ENCODE results near the gene MTRF1.

MTRF1 gene

DNA sequence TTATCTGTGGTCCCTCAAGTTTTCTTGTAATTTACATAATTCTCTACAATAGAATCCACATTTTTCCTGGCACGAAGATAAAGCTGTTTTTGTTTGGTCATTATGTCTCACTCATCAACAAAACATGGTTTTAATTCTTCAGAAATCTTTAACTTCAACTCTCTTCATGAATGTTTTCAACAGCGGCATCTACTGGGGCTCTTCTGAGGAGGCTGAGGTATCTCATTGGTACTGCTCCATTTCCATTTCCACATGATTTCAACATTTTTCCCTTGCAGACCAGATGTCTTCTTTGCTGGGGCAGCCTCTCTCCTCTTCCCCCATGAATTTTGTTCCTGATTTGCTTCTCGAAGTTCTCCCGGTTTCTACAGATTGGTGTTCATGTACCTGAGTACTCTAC lies 63.2 kb downstream of the MTRF1 start:
- no peaks in the 10 kb centered on the region for H3K36me3 ChIP-seq (ENCODE audit: control insufficient read depth, insufficient read depth, low read length)
- H3K4me1 ChIP-seq (ENCODE audit: control insufficient read depth, insufficient read depth, low read length, poor library complexity, severe bottlenecking), result no peaks in the 10 kb centered on the region
- H3K9me3 ChIP-seq (ENCODE audit: control insufficient read depth, low read length), result no peaks in the 10 kb centered on the region
- DNase-seq, result no peak
- H3K27me3 ChIP-seq (replicated peaks; ENCODE audit: control insufficient read depth, insufficient read depth, low read length, poor library complexity, severe bottlenecking), result no peaks in the 10 kb centered on the region
- H3K27ac ChIP-seq (ENCODE audit: insufficient read depth, low read length, poor library complexity, severe bottlenecking), result no peak overlapping the region
- H3K4me3 ChIP-seq (ENCODE audit: insufficient read depth, low read depth, low read length, poor library complexity, severe bottlenecking), result no peak overlapping the region

DNA sequence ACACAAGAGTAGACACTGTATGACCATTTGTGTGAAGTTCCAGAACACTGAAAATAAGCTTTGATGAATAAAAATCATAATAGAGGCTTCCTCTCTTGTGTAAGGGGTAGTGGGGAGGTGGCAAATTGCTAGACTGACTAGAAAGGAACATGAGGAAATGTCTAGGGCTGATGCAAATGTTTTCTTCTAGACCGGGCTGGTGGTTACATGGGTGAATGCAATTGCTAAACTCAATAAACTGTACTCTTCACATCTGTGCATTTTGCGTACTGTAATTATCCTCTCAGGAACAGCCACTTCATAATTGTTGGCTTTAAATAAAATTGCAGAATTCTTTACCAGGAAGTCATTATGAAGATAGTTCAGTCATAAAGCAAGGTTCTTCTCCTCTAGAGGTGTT lies 63.9 kb downstream of the MTRF1 start:
- Histone ChIP-seq H3K4me1 (ENCODE audit: control insufficient read depth, insufficient read depth, low read length, poor library complexity, severe bottlenecking) (no peaks in the 10 kb centered on the region), H3K27ac (ENCODE audit: insufficient read depth, low read length, poor library complexity, severe bottlenecking) (no peak overlapping the region), H3K4me3 (ENCODE audit: insufficient read depth, low read depth, low read length, poor library complexity, severe bottlenecking) (no peak overlapping the region), H3K27me3 (replicated peaks; ENCODE audit: control insufficient read depth, insufficient read depth, low read length, poor library complexity, severe bottlenecking) (no peaks in the 10 kb centered on the region), H3K9me3 (ENCODE audit: control insufficient read depth, low read length) (no peaks in the 10 kb centered on the region), H3K36me3 (ENCODE audit: control insufficient read depth, insufficient read depth, low read length) (no peaks in the 10 kb centered on the region)
- no peak for DNase-seq

DNA sequence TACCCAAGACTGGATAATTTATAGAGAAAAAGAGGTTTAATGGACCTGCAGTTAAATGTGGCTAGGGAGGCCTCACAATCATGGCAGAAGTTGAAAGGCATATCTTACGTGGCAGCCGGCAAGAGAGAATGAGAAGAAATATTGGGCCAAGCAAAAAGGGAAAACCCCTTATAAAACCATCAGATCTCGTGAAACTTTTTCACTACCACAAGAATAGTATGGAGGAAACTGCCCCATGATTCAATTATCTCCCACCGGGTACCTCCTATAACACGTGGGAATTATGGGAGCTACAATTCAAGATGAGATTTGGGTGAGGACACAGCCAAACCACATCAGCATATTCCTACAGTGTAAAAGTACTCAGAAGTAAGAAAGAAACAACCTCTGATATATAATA lies 64.3 kb downstream of the MTRF1 start:
- no peak for DNase-seq

DNA sequence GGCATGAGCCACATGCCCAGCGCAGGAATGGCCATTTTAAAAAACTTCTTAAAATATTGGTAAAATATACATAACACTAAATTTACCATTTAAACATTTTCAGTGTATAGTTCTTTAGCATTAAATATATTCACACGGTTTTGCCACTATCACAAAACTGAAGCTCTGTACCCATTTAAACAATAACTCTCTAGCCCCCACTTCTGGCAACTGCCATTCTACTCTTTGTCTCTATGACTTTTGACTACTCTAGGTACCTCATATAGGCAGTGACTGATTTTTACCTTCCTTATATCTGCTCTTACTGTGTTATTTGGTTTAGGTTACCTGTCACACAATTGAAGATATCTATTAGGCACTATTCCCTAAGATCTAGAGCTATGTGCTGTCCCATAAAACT lies 66.8 kb downstream of the MTRF1 start:
- H3K36me3 ChIP-seq (ENCODE audit: control insufficient read depth, insufficient read depth, low read length), result no peaks in the 10 kb centered on the region
- no peaks in the 10 kb centered on the region for H3K27me3 ChIP-seq (replicated peaks; ENCODE audit: control insufficient read depth, insufficient read depth, low read length, poor library complexity, severe bottlenecking)
- DNase-seq, result no peak
- no peak overlapping the region for H3K27ac ChIP-seq (ENCODE audit: insufficient read depth, low read length, poor library complexity, severe bottlenecking)
- no peak overlapping the region for H3K4me3 ChIP-seq (ENCODE audit: insufficient read depth, low read depth, low read length, poor library complexity, severe bottlenecking)
- H3K4me1 ChIP-seq (ENCODE audit: control insufficient read depth, insufficient read depth, low read length, poor library complexity, severe bottlenecking), result peaks cover 7% of the 10 kb centered on the region
- H3K9me3 ChIP-seq (ENCODE audit: control insufficient read depth, low read length), result no peaks in the 10 kb centered on the region

More for the DNA sequence above, 64.3 kb downstream of the MTRF1 start:
- H3K9me3 ChIP-seq (ENCODE audit: control insufficient read depth, low read length), result no peaks in the 10 kb centered on the region
- no peaks in the 10 kb centered on the region for H3K4me1 ChIP-seq (ENCODE audit: control insufficient read depth, insufficient read depth, low read length, poor library complexity, severe bottlenecking)
- H3K36me3 ChIP-seq (ENCODE audit: control insufficient read depth, insufficient read depth, low read length), result no peaks in the 10 kb centered on the region
- no peak overlapping the region for H3K27ac ChIP-seq (ENCODE audit: insufficient read depth, low read length, poor library complexity, severe bottlenecking)
- H3K4me3 ChIP-seq (ENCODE audit: insufficient read depth, low read depth, low read length, poor library complexity, severe bottlenecking), result no peak overlapping the region
- H3K27me3 ChIP-seq (replicated peaks; ENCODE audit: control insufficient read depth, insufficient read depth, low read length, poor library complexity, severe bottlenecking), result no peaks in the 10 kb centered on the region

DNA sequence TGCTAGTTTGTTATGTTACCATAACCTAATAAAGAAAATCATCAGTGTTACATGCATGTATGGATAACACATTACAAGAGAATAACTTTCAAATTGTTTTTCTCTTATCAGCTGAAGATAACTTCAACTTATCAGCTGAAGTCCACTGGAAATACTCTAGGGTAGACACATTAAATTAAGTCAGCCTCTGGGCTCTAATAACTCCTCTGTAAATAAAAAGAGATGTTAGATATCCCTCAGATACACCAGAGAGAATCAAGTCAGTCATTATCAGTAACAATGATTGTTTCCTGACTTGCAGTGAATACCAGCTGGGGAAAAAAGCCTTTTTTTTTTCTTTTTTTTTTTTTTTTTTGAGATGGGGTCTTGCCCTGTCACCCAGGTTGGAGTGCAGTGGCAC lies 67.4 kb downstream of the MTRF1 start:
- H3K4me1 ChIP-seq (ENCODE audit: control insufficient read depth, insufficient read depth, low read length, poor library complexity, severe bottlenecking), result peaks cover 7% of the 10 kb centered on the region
- H3K36me3 ChIP-seq (ENCODE audit: control insufficient read depth, insufficient read depth, low read length), result no peaks in the 10 kb centered on the region

DNA sequence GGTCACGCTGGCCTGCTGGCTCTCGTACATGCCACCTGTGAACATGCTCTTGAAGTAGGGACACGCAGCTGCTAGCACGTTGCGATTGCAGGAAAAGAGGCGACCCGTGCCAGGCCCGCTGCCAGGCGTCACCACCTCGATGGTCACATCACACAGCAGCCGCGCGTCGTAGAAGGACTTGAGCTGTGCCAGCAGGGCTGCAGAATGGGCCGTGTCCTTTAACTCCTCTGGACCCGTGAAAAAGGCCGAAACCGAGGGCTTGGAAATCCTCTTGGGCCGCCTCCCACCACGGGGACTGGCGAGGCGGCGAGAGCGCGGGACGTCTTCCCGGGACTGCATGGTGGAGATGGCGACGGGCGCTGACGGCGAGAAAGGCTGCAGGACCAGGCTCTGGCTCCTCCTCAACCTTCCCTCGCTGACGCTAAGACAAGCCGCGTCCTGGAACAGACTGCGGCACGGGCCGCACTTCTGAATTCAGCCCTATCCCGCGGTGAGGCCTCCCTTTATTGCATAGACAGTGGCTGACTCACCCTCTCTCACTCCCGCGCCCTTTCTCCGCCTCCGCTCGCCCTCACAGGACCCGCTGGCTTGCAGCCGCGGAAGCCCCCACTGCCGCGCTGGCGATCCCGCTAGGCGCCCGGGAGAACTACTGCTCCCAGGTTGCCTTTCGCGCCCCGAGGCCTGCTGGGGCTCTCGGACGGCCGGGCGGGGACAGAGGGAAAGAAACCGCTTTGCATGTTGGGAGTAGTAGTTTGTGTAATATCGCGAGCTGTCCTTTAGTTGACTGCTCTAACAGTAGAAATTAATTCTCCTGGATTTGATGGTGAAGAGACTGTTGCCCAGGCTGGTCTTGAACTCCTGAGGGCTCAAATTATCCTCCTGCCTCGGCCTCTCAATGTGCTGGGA lies 69.2 kb downstream of the MTRF1 start, which contains the start of gene KBTBD7:
TSS of gene KBTBD7 (minus strand) at position 651 of the 906 bp plus-strand sequence. CDS start at position 339, 312 bp downstream.
- Histone ChIP-seq H3K4me1 (ENCODE audit: control insufficient read depth, insufficient read depth, low read length, poor library complexity, severe bottlenecking) (peaks cover 7% of the 10 kb centered on the region), H3K27me3 (replicated peaks; ENCODE audit: control insufficient read depth, insufficient read depth, low read length, poor library complexity, severe bottlenecking) (no peaks in the 10 kb centered on the region), H3K4me3 (ENCODE audit: insufficient read depth, low read depth, low read length, poor library complexity, severe bottlenecking) (peak within 1 kb of the TSS; percentile 63), H3K27ac (ENCODE audit: insufficient read depth, low read length, poor library complexity, severe bottlenecking) (peak within 1 kb of the TSS; percentile 56), H3K36me3 (ENCODE audit: control insufficient read depth, insufficient read depth, low read length) (no peaks in the 10 kb centered on the region), H3K9me3 (ENCODE audit: control insufficient read depth, low read length) (no peaks in the 10 kb centered on the region)
- peak; percentile 77 to 85 (median 79) for DNase-seq

More for the DNA sequence above, 67.4 kb downstream of the MTRF1 start:
- no peaks in the 10 kb centered on the region for H3K27me3 ChIP-seq (replicated peaks; ENCODE audit: control insufficient read depth, insufficient read depth, low read length, poor library complexity, severe bottlenecking)
- H3K9me3 ChIP-seq (ENCODE audit: control insufficient read depth, low read length), result no peaks in the 10 kb centered on the region
- no peak overlapping the region for H3K27ac ChIP-seq (ENCODE audit: insufficient read depth, low read length, poor library complexity, severe bottlenecking)
- DNase-seq, result no peak
- no peak overlapping the region for H3K4me3 ChIP-seq (ENCODE audit: insufficient read depth, low read depth, low read length, poor library complexity, severe bottlenecking)

DNA sequence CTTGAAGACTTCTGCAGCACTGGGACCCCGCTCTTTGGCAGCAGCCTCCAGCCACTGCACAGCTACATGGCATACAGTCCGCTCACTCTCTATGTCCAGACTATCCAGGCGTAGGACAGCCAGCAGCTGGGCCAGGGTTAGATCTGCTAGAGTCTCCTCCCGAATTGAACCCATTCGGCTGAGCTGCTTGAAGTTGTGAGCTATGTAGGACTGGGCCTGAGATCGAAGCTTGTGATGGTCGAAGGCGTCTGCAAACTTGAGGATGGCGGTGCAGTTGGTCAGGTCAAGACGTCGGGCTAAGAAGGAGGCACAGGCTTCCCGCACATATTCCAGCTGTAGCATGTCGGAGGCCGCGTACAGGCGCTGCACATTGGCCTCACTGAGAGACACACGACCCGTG lies 69.9 kb downstream of the MTRF1 start:
- Histone ChIP-seq H3K27me3 (replicated peaks; ENCODE audit: control insufficient read depth, insufficient read depth, low read length, poor library complexity, severe bottlenecking) (no peaks in the 10 kb centered on the region), H3K9me3 (ENCODE audit: control insufficient read depth, low read length) (no peaks in the 10 kb centered on the region), H3K4me1 (ENCODE audit: control insufficient read depth, insufficient read depth, low read length, poor library complexity, severe bottlenecking) (peaks cover 7% of the 10 kb centered on the region), H3K4me3 (ENCODE audit: insufficient read depth, low read depth, low read length, poor library complexity, severe bottlenecking) (peak overlapping the region; percentile 63), H3K36me3 (ENCODE audit: control insufficient read depth, insufficient read depth, low read length) (no peaks in the 10 kb centered on the region), H3K27ac (ENCODE audit: insufficient read depth, low read length, poor library complexity, severe bottlenecking) (no peak overlapping the region)
- no peak for DNase-seq

DNA sequence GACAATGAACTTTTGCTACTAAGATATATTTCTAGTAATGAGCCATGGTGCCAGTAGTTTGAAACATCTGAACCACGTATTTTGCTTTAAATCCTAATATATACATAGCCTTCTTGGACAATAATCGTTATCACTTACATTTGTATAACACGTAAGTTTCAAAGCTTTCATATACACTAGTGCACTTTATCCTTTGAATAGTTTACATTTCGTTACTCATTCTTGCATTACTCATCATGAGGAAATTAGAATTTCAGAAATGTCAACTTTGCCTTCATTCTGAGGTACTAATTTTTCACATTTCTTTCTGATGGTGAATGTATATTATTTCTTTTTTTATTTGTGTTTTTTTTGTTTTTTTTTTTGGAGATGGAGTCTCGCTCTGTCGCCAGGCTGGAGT lies 74.8 kb downstream of the MTRF1 start:
- no peaks in the 10 kb centered on the region for H3K9me3 ChIP-seq (ENCODE audit: control insufficient read depth, low read length)
- H3K27ac ChIP-seq (ENCODE audit: insufficient read depth, low read length, poor library complexity, severe bottlenecking), result no peak overlapping the region
- H3K4me1 ChIP-seq (ENCODE audit: control insufficient read depth, insufficient read depth, low read length, poor library complexity, severe bottlenecking), result peaks cover 4% of the 10 kb centered on the region
- no peaks in the 10 kb centered on the region for H3K36me3 ChIP-seq (ENCODE audit: control insufficient read depth, insufficient read depth, low read length)
- H3K27me3 ChIP-seq (replicated peaks; ENCODE audit: control insufficient read depth, insufficient read depth, low read length, poor library complexity, severe bottlenecking), result no peaks in the 10 kb centered on the region
- DNase-seq, result no peak
- no peak overlapping the region for H3K4me3 ChIP-seq (ENCODE audit: insufficient read depth, low read depth, low read length, poor library complexity, severe bottlenecking)

DNA sequence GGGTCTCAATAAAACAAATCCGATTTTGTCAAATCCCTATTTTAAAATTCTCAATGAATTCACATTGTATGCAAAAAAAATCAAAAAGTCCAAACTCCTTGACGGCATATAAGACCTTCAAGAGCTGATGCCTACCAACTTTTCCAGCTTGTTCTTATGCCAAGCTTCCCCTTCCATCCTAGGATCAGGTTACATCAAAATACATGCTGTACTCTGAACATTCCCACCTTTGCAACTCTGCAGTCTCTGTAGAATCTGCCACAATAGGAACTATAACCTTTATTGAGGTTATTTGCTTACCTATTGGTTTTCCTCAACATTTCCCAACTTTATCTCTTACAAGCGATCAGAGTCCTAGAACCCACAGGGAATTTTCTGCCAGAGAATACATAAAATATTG lies 76.9 kb downstream of the MTRF1 start:
- no peaks in the 10 kb centered on the region for H3K36me3 ChIP-seq (ENCODE audit: control insufficient read depth, insufficient read depth, low read length)
- no peaks in the 10 kb centered on the region for H3K9me3 ChIP-seq (ENCODE audit: control insufficient read depth, low read length)
- no peak for DNase-seq
- H3K4me1 ChIP-seq (ENCODE audit: control insufficient read depth, insufficient read depth, low read length, poor library complexity, severe bottlenecking), result no peaks in the 10 kb centered on the region
- H3K4me3 ChIP-seq (ENCODE audit: insufficient read depth, low read depth, low read length, poor library complexity, severe bottlenecking), result no peak overlapping the region
- H3K27me3 ChIP-seq (replicated peaks; ENCODE audit: control insufficient read depth, insufficient read depth, low read length, poor library complexity, severe bottlenecking), result no peaks in the 10 kb centered on the region
- no peak overlapping the region for H3K27ac ChIP-seq (ENCODE audit: insufficient read depth, low read length, poor library complexity, severe bottlenecking)

DNA sequence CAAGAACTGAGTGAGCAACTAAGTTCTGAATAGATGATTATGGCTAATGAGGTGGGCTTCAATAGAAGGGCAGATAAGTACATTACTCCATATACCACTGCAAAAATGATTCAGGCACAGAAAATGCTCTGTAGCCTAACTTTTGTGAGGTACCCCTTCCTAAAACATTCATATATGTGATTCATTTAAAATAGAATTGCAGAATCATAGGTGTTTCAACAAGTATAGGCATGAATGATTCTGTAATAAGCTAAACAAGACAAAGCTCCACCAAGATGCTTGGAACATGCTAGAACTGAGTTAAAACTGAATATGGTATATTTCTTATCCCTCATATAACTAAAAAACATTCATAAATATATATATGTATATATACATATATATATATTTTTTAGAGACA lies 81.1 kb downstream of the MTRF1 start:
- no peak for DNase-seq
- H3K27ac ChIP-seq (ENCODE audit: insufficient read depth, low read length, poor library complexity, severe bottlenecking), result no peak overlapping the region
- no peak overlapping the region for H3K4me3 ChIP-seq (ENCODE audit: insufficient read depth, low read depth, low read length, poor library complexity, severe bottlenecking)
- no peaks in the 10 kb centered on the region for H3K36me3 ChIP-seq (ENCODE audit: control insufficient read depth, insufficient read depth, low read length)
- H3K9me3 ChIP-seq (ENCODE audit: control insufficient read depth, low read length), result no peaks in the 10 kb centered on the region
- no peaks in the 10 kb centered on the region for H3K27me3 ChIP-seq (replicated peaks; ENCODE audit: control insufficient read depth, insufficient read depth, low read length, poor library complexity, severe bottlenecking)
- H3K4me1 ChIP-seq (ENCODE audit: control insufficient read depth, insufficient read depth, low read length, poor library complexity, severe bottlenecking), result no peaks in the 10 kb centered on the region
